ENCODE data around the gene DCTN3. TPM values are rescaled to one million over a fixed set of nuclear protein-coding genes. Genes with fewer than 3 reads are reported as not detected.

DCTN3 gene
- total and polyA plus RNA-seq, 2 of the 4 experiments (the other 2 are of a cell fraction), result 122 to 183 TPM

GRCh38 chr9:34647651-34648050, 27.4 kb upstream of the DCTN3 start:
- CTCF ChIA-PET, result no interaction called here
- H3K4me1 ChIP-seq (ENCODE audit: control insufficient read depth, insufficient read depth, low read length), result peaks cover 24% of the 10 kb centered on the region

More at GRCh38 chr9:34647651-34648050, 27.4 kb upstream of the DCTN3 start:
- Histone ChIP-seq H4K91ac (ENCODE audit: insufficient read depth, low read depth, low read length) (0 out of 2 replicates have a peak overlapping the region, but pooled peaks have one; percentile 7), H3K4me3 (ENCODE audit: insufficient read depth, low read depth, low read length) (peak overlapping the region; percentile 76), H3K9ac (ENCODE audit: low read depth, low read length) (peak overlapping the region; percentile 86), H3K36me3 (ENCODE audit: control insufficient read depth, insufficient read depth, low read length) (peaks cover 16% of the 10 kb centered on the region), H3K56ac (ENCODE audit: extremely low read depth, insufficient read depth, low read length) (no peak overlapping the region), H4K20me1 (ENCODE audit: insufficient read depth, low read length) (no peaks in the 10 kb centered on the region), H3K79me1 (ENCODE audit: low read depth in 1 of 2, low read length in 2 of 2) (peaks cover 15 to 41% of the 10 kb centered on the region in 2 experiments), H2BK20ac (ENCODE audit: low read depth, low read length) (no peak overlapping the region), H2AK9ac (replicated peaks; ENCODE audit: low read depth, low read length, poor library complexity) (peak overlapping the region; percentile 93), H3K27ac (ENCODE audit: insufficient read depth, low read length) (peak overlapping the region; percentile 82; the same call in 1 of the 2 replicates), H3K9me1 (ENCODE audit: insufficient read depth, low read length) (peaks cover 25% of the 10 kb centered on the region), H3K4ac (ENCODE audit: low read depth, low read length) (peak overlapping the region; percentile 73; the same call in 1 of the 2 replicates), H3K18ac (ENCODE audit: low read depth, low read length) (no peak overlapping the region), H3K9me3 (ENCODE audit: control insufficient read depth, insufficient read depth, low read length) (no peaks in the 10 kb centered on the region), H3K23ac (ENCODE audit: low read depth, low read length) (peak overlapping the region; percentile 37; the same call in 1 of the 2 replicates), H2AK5ac (ENCODE audit: low read depth, low read length) (peak overlapping the region; percentile 29; the same call in 1 of the 2 replicates), H3K4me2 (ENCODE audit: low read depth, low read length) (peak overlapping the region; percentile 89), H3K27me3 (ENCODE audit: control insufficient read depth, insufficient read depth, low read length) (no peaks in the 10 kb centered on the region), H2BK15ac (ENCODE audit: low read depth, low read length) (no peak overlapping the region), H4K5ac (ENCODE audit: low read depth, low read length) (no peak overlapping the region), H2BK5ac (ENCODE audit: low read depth, low read length, poor library complexity, severe bottlenecking) (no peak overlapping the region), H2AFZ (replicated peaks; ENCODE audit: low read length, poor library complexity) (peak overlapping the region; percentile 99), H4K8ac (ENCODE audit: low read depth in 2 of 2, low read length in 2 of 2) (peak overlapping the region; percentile 80 to 85; a peak in 2 of 4 replicates), H3K14ac (replicated peaks; ENCODE audit: low read depth, low read length) (peak overlapping the region; percentile 55), H2BK120ac (ENCODE audit: low read depth, low read length) (no peak overlapping the region)
- ATAC-seq (ENCODE audit: low read depth) (no peak), DNase-seq (no peak)
- BruUV-seq (replicated peaks), result no TSS peak
- 67% methylated on average over 2 of the region's 10 CpGs; no CpG with 5 or more reads in 1 of the 2 experiments for WGBS, 2 experiments (ENCODE audit: extremely low coverage in 2 of 2, insufficient read length in 1 of 2)
- POLR2A ChIA-PET (ENCODE audit: unreplicated experiment), result no interaction called here
- dilution Hi-C loops (cut with HindIII; ENCODE audit: low sequenced_read_pairs, unreplicated experiment) (no loop called here), intact Hi-C loops (cut with micrococcal nuclease) (loop anchor here (2.0 kb wide), 1 partner anchor 55 kb away; no protein-coding TSS in a partner anchor), in situ Hi-C loops (cut with MboI; ENCODE audit: low sequenced_read_pairs) (no loop called here)
- no peak for TF ChIP-seq ELK1 (IDR thresholded peaks at IDR 0.05; ENCODE audit: borderline replicate concordance, low read depth, low read length)
- no peak for TF ChIP-seq MAZ (IDR thresholded peaks at IDR 0.05; ENCODE audit: borderline replicate concordance, low read depth, low read length)
- TF ChIP-seq USF2 (IDR thresholded peaks at IDR 0.05; ENCODE audit: low read depth, low read length), result no peak
- TF ChIP-seq MXI1 (IDR thresholded peaks at IDR 0.05; ENCODE audit: borderline replicate concordance, low read depth, low read length), result no peak
- no peak for TF ChIP-seq FOS (IDR thresholded peaks at IDR 0.05; ENCODE audit: low read depth, low read length)
- TF ChIP-seq CEBPB (IDR thresholded peaks at IDR 0.05; ENCODE audit: low read depth, low read length), result no peak
- TF ChIP-seq RCOR1 (IDR thresholded peaks at IDR 0.05; ENCODE audit: insufficient replicate concordance, low read length), result no peak
- TF ChIP-seq SMC3 (IDR thresholded peaks at IDR 0.05; ENCODE audit: low read depth, low read length), result no peak
- TF ChIP-seq CHD1 (IDR thresholded peaks at IDR 0.05; ENCODE audit: low read depth, low read length), result no peak
- no peak for TF ChIP-seq NFE2L2 (IDR thresholded peaks at IDR 0.05; ENCODE audit: low read depth, low read length)
- no peak for TF ChIP-seq POLR2A (IDR thresholded peaks at IDR 0.05; ENCODE audit: low read depth, low read length)
- no peak for TF ChIP-seq CTCF (conservative IDR thresholded peaks at IDR 0.05; ENCODE audit: low read depth, low read length)
- TF ChIP-seq MAFK (IDR thresholded peaks at IDR 0.05; ENCODE audit: low read depth, low read length), result no peak
- no peak for TF ChIP-seq RAD21 (IDR thresholded peaks at IDR 0.05; ENCODE audit: low read length)
- no peak for TF ChIP-seq BHLHE40 (IDR thresholded peaks at IDR 0.05; ENCODE audit: low read depth, low read length)
- TF ChIP-seq RFX5 (IDR thresholded peaks at IDR 0.05; ENCODE audit: low read depth, low read length), result no peak

Data from IMR-90 (cell line).